K562 (cell line): ENCODE measurements around the gene DHDH. TPM values are rescaled to one million over a fixed set of nuclear protein-coding genes. Genes with fewer than 3 reads are reported as not detected.
A peak's percentile ranks its signal among the peaks of the same experiment; 100 is the strongest.

Experiments
- CCNT2 ChIP-seq: IDR thresholded peaks from 2 replicates; pipeline ENCODE4 v1.6.1; 2011; ENCODE audit warnings: borderline replicate concordance, low read depth, mild to moderate bottlenecking, moderate library complexity, mixed read lengths, low read length; ENCODE audit not compliant: insufficient read length; ENCODE audit errors: extremely low read depth
- CREM ChIP-seq: IDR thresholded peaks from 2 replicates; pipeline ENCODE4 v1.6.1; 2014; ENCODE audit warnings: antibody characterized with exemption, low read depth
- HDAC3 ChIP-seq: fragments of 450-650 bp; IDR thresholded peaks from 2 replicates; pipeline ENCODE4 v1.6.1; 2018; ENCODE audit warnings: borderline replicate concordance, mild to moderate bottlenecking, moderate library complexity; ENCODE audit not compliant: partially characterized antibody
- LCOR ChIP-seq: sonication (generic); formaldehyde crosslinking; IDR thresholded peaks from 2 replicates; pipeline ENCODE4 v1.8.0; 2022; ENCODE audit warnings: mild to moderate bottlenecking, missing genetic modification reagents
- MED1 ChIP-seq: sonication (generic); formaldehyde crosslinking; IDR thresholded peaks from 2 replicates; pipeline ENCODE4 v1.8.1; 2023; ENCODE audit warnings: missing genetic modification reagents, borderline replicate concordance
- MIER1 ChIP-seq: fragments of 450-650 bp; IDR thresholded peaks from 2 replicates; pipeline ENCODE4 v1.6.1; 2016; ENCODE audit warnings: antibody characterized with exemption, mild to moderate bottlenecking, low read depth
- MTA1 ChIP-seq: fragments of 450-650 bp; IDR thresholded peaks from 2 replicates; pipeline ENCODE4 v1.6.1; 2017; ENCODE audit warnings: borderline replicate concordance
- MTA3 ChIP-seq: fragments of 450-650 bp; formaldehyde crosslinking; IDR thresholded peaks from 2 replicates; pipeline ENCODE4 v1.6.1; 2017; ENCODE audit warnings: mild to moderate bottlenecking, borderline replicate concordance
- NFYB ChIP-seq: IDR thresholded peaks from 2 replicates; pipeline ENCODE4 v1.6.1; 2011; ENCODE audit warnings: mild to moderate bottlenecking, moderate library complexity; ENCODE audit not compliant: insufficient read length; ENCODE audit errors: extremely low read depth
- NUFIP1 ChIP-seq: fragments of 450-650 bp; IDR thresholded peaks from 2 replicates; pipeline ENCODE4 v1.6.1; 2018; ENCODE audit not compliant: partially characterized antibody
- OTX1 ChIP-seq: fragments of 450-650 bp; formaldehyde crosslinking; IDR thresholded peaks from 2 replicates; pipeline ENCODE4 v1.4.0; 2022; ENCODE audit warnings: mild to moderate bottlenecking
- PHF8 ChIP-seq: fragments of 200-600 bp; sonication (generic); IDR thresholded peaks from 2 replicates; pipeline ENCODE4 v1.6.1; 2012; ENCODE audit warnings: mixed run types, mild to moderate bottlenecking, inconsistent platforms, low read length, moderate library complexity, borderline replicate concordance
- SAP30 ChIP-seq: fragments of 200-600 bp; sonication (generic); IDR thresholded peaks from 2 replicates; pipeline ENCODE4 v1.6.1; 2012; ENCODE audit warnings: borderline replicate concordance, low read depth, mild to moderate bottlenecking, moderate library complexity, low read length, control low read depth, inconsistent platforms; ENCODE audit not compliant: insufficient read depth, poor library complexity, severe bottlenecking
- SMAD1 ChIP-seq: fragments of 150-350 bp; IDR thresholded peaks from 2 replicates; pipeline ENCODE4 v1.6.1; 2014; ENCODE audit warnings: low read length, low read depth; ENCODE audit not compliant: partially characterized antibody
- SMARCB1 ChIP-seq: IDR thresholded peaks from 2 replicates; pipeline ENCODE4 v1.6.1; 2011; ENCODE audit warnings: improper control_type of control experiment, low read depth; ENCODE audit not compliant: insufficient read length
- ZKSCAN3 ChIP-seq: fragments of 250-450 bp; sonication (Bioruptor Pico); IDR thresholded peaks from 2 replicates; pipeline ENCODE4 v1.4.0; 2020
- ZNF316 ChIP-seq: fragments of 450-650 bp; IDR thresholded peaks from 2 replicates; pipeline ENCODE4 v1.6.1; 2016
- ZNF436 ChIP-seq: fragments of 250-450, 450-650 bp; sonication (Bioruptor Pico); formaldehyde crosslinking; IDR thresholded peaks from 2 replicates; pipeline ENCODE4 v1.7.0; 2020; ENCODE audit warnings: mild to moderate bottlenecking
- ZNF764 ChIP-seq: fragments of 250-450 bp; sonication (Bioruptor Pico); IDR thresholded peaks from 2 replicates; pipeline ENCODE4 v1.4.0; 2020; ENCODE audit warnings: low read depth, mild to moderate bottlenecking, moderate library complexity
- polyA plus RNA-seq, 8 experiments: library from polyadenylated mRNA; depleted of rRNA in 4 of 8; stranded (reverse) in 5 of 8; unstranded in 3 of 8; fragments of >200 nt; fragmentation: Nextera tagmentation in 2 of 8; fragmentation: Illumina TruSeq in 1 of 8; extraction: Ambion mirVana in 2 of 8; extraction: Trizol in 1 of 8; gene quantifications; 2 replicates each; pipeline versions ENCODE4 v1.2.1 to v1.2.3, GENCODE V29; 2011 to 2014; ENCODE audit warnings: inconsistent platforms in 1 of 8, missing spikeins in 1 of 8
- total RNA-seq, 7 experiments: library from RNA; depleted of rRNA in 6 of 7; stranded (reverse); fragments of >200 nt in 6 of 7; fragmentation: Illumina TruSeq in 2 of 7; extraction: Trizol in 2 of 7; gene quantifications; 2 replicates each; pipeline versions ENCODE4 v1.2.1 to v1.2.3, GENCODE V29; 2011 to 2021; ENCODE audit warnings: low replicate concordance in 1 of 7
- TF ChIP-seq, protein P1 (sequence below): fragments of 200-800 bp; sonication (Bioruptor generic); IDR thresholded peaks from 2 replicates; pipeline ENCODE4 v1.6.1; 2017; ENCODE audit warnings: missing genetic modification characterization, missing compliant biosample characterization
- TF ChIP-seq, protein P2 (sequence below): sonication (generic); formaldehyde crosslinking; IDR thresholded peaks from 2 replicates; pipeline ENCODE4 v1.8.1; 2023; ENCODE audit warnings: mild to moderate bottlenecking, missing genetic modification reagents
- TF ChIP-seq, protein P3 (sequence below): sonication (generic); IDR thresholded peaks from 2 replicates; pipeline ENCODE4 v1.6.1; 2016
- TF ChIP-seq, protein P4 (sequence below): fragments of 450-650 bp; IDR thresholded peaks from 2 replicates; pipeline ENCODE4 v1.6.1; 2016

Gene DHDH
- total and polyA plus RNA-seq, 9 of the 15 experiments (the other 6 are each of a cell fraction or from before 2014, with no cell fraction given): 0.37 to 1.9 (median 0.87) TPM

DNA sequence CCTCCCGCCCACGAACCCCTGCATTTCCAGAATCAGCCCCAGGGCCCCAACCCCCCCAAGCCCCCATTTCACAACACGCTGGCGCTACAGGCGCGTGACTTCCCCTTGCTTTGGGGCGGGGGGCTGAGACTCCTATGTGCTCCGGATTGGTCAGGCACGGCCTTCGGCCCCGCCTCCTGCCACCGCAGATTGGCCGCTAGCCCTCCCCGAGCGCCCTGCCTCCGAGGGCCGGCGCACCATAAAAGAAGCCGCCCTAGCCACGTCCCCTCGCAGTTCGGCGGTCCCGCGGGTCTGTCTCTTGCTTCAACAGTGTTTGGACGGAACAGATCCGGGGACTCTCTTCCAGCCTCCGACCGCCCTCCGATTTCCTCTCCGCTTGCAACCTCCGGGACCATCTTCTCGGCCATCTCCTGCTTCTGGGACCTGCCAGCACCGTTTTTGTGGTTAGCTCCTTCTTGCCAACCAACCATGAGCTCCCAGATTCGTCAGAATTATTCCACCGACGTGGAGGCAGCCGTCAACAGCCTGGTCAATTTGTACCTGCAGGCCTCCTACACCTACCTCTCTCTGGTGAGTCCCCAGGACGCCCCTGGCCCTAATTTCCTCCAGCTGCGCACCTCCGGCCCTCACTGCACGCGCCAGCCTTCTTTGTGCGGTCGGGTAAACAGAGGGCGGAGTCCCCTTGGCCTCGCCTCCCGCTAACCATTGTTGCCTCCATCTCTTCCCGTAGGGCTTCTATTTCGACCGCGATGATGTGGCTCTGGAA, 31.7 kb downstream of the DHDH start, which contains the start of gene FTL (continued):
- TF ChIP-seq, protein P1, sequence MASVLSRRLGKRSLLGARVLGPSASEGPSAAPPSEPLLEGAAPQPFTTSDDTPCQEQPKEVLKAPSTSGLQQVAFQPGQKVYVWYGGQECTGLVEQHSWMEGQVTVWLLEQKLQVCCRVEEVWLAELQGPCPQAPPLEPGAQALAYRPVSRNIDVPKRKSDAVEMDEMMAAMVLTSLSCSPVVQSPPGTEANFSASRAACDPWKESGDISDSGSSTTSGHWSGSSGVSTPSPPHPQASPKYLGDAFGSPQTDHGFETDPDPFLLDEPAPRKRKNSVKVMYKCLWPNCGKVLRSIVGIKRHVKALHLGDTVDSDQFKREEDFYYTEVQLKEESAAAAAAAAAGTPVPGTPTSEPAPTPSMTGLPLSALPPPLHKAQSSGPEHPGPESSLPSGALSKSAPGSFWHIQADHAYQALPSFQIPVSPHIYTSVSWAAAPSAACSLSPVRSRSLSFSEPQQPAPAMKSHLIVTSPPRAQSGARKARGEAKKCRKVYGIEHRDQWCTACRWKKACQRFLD (CRISPR knock-in tag): peak; percentile 83; the same call in 1 of the 2 replicates
- TF ChIP-seq, protein P2, sequence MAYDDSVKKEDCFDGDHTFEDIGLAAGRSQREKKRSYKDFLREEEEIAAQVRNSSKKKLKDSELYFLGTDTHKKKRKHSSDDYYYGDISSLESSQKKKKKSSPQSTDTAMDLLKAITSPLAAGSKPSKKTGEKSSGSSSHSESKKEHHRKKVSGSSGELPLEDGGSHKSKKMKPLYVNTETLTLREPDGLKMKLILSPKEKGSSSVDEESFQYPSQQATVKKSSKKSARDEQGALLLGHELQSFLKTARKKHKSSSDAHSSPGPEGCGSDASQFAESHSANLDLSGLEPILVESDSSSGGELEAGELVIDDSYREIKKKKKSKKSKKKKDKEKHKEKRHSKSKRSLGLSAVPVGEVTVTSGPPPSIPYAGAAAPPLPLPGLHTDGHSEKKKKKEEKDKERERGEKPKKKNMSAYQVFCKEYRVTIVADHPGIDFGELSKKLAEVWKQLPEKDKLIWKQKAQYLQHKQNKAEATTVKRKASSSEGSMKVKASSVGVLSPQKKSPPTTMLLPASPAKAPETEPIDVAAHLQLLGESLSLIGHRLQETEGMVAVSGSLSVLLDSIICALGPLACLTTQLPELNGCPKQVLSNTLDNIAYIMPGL (CRISPR knock-in tag): peak; percentile 89; the same call in 1 of the 2 replicates
- TF ChIP-seq MED1 (CRISPR knock-in tag) (no peak), SMARCB1 (no peak), PHF8 (peak; percentile 72), ZNF764 (CRISPR knock-in tag) (peak; percentile 6; the same call in 1 of the 2 replicates), OTX1 (peak; percentile 34; the same call in 1 of the 2 replicates), CREM (peak; percentile 69), SAP30 (peak; percentile 83), SMAD1 (peak; percentile 97), NUFIP1 (no peak), ZNF436 (peak; percentile 38; the same call in 1 of the 2 replicates), MIER1 (peak; percentile 50; the same call in 1 of the 2 replicates), ZKSCAN3 (CRISPR knock-in tag) (no peak), MTA1 (peak; percentile 60; the same call in 1 of the 2 replicates), CCNT2 (peak; percentile 96), MTA3 (peak; percentile 100), LCOR (peak; percentile 94), ZNF316 (0 out of 2 replicates have a peak, but pooled peaks have one; percentile 3), HDAC3 (peak; percentile 32), NFYB (peak; percentile 91)
- TF ChIP-seq, protein P3, sequence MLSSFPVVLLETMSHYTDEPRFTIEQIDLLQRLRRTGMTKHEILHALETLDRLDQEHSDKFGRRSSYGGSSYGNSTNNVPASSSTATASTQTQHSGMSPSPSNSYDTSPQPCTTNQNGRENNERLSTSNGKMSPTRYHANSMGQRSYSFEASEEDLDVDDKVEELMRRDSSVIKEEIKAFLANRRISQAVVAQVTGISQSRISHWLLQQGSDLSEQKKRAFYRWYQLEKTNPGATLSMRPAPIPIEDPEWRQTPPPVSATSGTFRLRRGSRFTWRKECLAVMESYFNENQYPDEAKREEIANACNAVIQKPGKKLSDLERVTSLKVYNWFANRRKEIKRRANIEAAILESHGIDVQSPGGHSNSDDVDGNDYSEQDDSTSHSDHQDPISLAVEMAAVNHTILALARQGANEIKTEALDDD: peak; percentile 18; the same call in 1 of the 2 replicates
- TF ChIP-seq, protein P4, sequence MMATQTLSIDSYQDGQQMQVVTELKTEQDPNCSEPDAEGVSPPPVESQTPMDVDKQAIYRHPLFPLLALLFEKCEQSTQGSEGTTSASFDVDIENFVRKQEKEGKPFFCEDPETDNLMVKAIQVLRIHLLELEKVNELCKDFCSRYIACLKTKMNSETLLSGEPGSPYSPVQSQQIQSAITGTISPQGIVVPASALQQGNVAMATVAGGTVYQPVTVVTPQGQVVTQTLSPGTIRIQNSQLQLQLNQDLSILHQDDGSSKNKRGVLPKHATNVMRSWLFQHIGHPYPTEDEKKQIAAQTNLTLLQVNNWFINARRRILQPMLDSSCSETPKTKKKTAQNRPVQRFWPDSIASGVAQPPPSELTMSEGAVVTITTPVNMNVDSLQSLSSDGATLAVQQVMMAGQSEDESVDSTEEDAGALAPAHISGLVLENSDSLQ: peak; percentile 36
